ENCODE data around the gene SNX24. TPM values are rescaled to one million over a fixed set of nuclear protein-coding genes. Genes with fewer than 3 reads are reported as not detected.

Gene SNX24
- total and polyA plus RNA-seq, 4 donors = 6.3 to 10.1 (median 9.1) TPM

DNA sequence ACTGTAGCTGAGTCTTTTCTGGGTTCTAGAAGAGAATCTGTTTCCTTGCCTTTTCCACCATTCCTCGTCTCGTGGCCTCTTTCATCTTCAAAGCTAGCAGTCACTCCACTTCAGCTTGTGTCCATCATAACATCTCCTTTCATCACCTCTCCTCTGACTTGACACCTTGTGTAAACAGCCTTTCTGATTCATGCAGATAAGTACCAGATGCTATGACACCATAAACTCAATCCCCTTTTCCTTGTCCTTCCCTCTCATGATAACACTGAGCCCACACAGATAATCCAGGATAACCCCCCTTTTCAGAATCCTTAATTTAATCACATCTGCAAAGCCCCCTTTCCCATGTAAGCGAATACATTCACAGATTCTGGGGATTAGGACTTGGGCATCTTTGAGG lies 95.5 kb downstream of the SNX24 start:
- Histone ChIP-seq H3K9me3 (ENCODE audit: control insufficient read depth in 4 of 4, low read length in 3 of 4) (no peaks in the 10 kb centered on the region), H3K36me3 (ENCODE audit: control insufficient read depth in 4 of 4, insufficient read depth in 3 of 4, low read depth in 1 of 4, low read length in 3 of 4) (no peaks in the 10 kb centered on the region), H3K4me1 (ENCODE audit: control insufficient read depth in 4 of 4, insufficient read depth in 4 of 4, low read length in 3 of 4) (peaks cover 0 to 4% (median 0%) of the 10 kb centered on the region in 4 donors), H3K27me3 (ENCODE audit: control insufficient read depth in 4 of 4, insufficient read depth in 4 of 4, low read length in 3 of 4) (no peaks in the 10 kb centered on the region), H3K9ac (ENCODE audit: low read depth in 1 of 2, low read length in 2 of 2) (no peak overlapping the region), H3K4me3 (ENCODE audit: low read depth in 1 of 3, low read length in 3 of 3) (no peak overlapping the region), H3K27ac (ENCODE audit: low read depth in 1 of 2, low read length in 2 of 2) (no peak overlapping the region)
- DNase-seq (ENCODE audit: low spot score) = no peak
- TF ChIP-seq FOXA1 (IDR thresholded peaks at IDR 0.05) (no peak), HNF4A (conservative IDR thresholded peaks at IDR 0.05) (no peak), HNF4G (IDR thresholded peaks at IDR 0.05) (no peak), NR2F2 (IDR thresholded peaks at IDR 0.05) (no peak), YY1 (IDR thresholded peaks at IDR 0.05) (no peak), JUND (IDR thresholded peaks at IDR 0.05) (no peak), EGR1 (IDR thresholded peaks at IDR 0.05; ENCODE audit: low read depth in 2 of 2) (no peak), TAF1 (conservative IDR thresholded peaks at IDR 0.05) (no peak), ATF3 (IDR thresholded peaks at IDR 0.05) (no peak), RAD21 (IDR thresholded peaks at IDR 0.05) (no peak), SP1 (IDR thresholded peaks at IDR 0.05) (no peak), GABPA (IDR thresholded peaks at IDR 0.05 in 1 of 2, conservative IDR thresholded peaks at IDR 0.05 in 1 of 2) (no peak), MAX (IDR thresholded peaks at IDR 0.05) (no peak)
- TF ChIP-seq, protein P1, sequence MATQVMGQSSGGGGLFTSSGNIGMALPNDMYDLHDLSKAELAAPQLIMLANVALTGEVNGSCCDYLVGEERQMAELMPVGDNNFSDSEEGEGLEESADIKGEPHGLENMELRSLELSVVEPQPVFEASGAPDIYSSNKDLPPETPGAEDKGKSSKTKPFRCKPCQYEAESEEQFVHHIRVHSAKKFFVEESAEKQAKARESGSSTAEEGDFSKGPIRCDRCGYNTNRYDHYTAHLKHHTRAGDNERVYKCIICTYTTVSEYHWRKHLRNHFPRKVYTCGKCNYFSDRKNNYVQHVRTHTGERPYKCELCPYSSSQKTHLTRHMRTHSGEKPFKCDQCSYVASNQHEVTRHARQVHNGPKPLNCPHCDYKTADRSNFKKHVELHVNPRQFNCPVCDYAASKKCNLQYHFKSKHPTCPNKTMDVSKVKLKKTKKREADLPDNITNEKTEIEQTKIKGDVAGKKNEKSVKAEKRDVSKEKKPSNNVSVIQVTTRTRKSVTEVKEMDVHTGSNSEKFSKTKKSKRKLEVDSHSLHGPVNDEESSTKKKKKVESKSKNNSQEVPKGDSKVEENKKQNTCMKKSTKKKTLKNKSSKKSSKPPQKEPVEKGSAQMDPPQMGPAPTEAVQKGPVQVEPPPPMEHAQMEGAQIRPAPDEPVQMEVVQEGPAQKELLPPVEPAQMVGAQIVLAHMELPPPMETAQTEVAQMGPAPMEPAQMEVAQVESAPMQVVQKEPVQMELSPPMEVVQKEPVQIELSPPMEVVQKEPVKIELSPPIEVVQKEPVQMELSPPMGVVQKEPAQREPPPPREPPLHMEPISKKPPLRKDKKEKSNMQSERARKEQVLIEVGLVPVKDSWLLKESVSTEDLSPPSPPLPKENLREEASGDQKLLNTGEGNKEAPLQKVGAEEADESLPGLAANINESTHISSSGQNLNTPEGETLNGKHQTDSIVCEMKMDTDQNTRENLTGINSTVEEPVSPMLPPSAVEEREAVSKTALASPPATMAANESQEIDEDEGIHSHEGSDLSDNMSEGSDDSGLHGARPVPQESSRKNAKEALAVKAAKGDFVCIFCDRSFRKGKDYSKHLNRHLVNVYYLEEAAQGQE (IDR thresholded peaks at IDR 0.05) = no peak
- 97% methylated on average over 3 of the region's 3 CpGs for WGBS

DNA sequence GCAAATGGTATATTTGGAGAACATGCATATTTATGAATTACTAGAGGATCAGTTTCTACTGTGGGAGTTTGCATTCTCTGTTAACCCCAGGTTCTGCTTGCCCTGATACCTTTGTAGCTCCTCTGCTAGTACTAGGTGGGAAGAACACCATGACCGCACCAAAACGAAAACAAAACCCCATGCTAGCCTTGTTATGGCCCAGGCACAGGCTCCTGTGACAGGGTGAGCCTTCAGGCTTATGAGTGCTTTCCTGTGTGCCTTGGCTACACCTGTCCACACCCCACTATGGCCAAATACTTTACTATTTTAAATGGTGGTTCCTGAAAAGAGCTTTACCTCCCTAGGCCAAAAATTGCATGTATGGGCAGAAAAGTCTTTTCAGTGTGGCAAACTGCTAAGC lies 96.3 kb downstream of the SNX24 start:
- 97% methylated on average over 2 of the region's 2 CpGs for WGBS
- Histone ChIP-seq H3K27ac (ENCODE audit: low read depth in 1 of 2, low read length in 2 of 2) (no peak overlapping the region), H3K4me1 (ENCODE audit: control insufficient read depth in 4 of 4, insufficient read depth in 4 of 4, low read length in 3 of 4) (peaks cover 0 to 4% (median 0%) of the 10 kb centered on the region in 4 donors), H3K4me3 (ENCODE audit: low read depth in 1 of 3, low read length in 3 of 3) (no peak overlapping the region), H3K9ac (ENCODE audit: low read depth in 1 of 2, low read length in 2 of 2) (no peak overlapping the region), H3K27me3 (ENCODE audit: control insufficient read depth in 4 of 4, insufficient read depth in 4 of 4, low read length in 3 of 4) (no peaks in the 10 kb centered on the region), H3K9me3 (ENCODE audit: control insufficient read depth in 4 of 4, low read length in 3 of 4) (no peaks in the 10 kb centered on the region), H3K36me3 (ENCODE audit: control insufficient read depth in 4 of 4, insufficient read depth in 3 of 4, low read depth in 1 of 4, low read length in 3 of 4) (no peaks in the 10 kb centered on the region)
- no peak for DNase-seq (ENCODE audit: low spot score)
- TF ChIP-seq TAF1 (conservative IDR thresholded peaks at IDR 0.05) (no peak), GABPA (IDR thresholded peaks at IDR 0.05 in 1 of 2, conservative IDR thresholded peaks at IDR 0.05 in 1 of 2) (no peak), JUND (IDR thresholded peaks at IDR 0.05) (no peak), EGR1 (IDR thresholded peaks at IDR 0.05; ENCODE audit: low read depth in 2 of 2) (no peak), ZBTB33 (IDR thresholded peaks at IDR 0.05) (no peak), CTCF (IDR thresholded peaks at IDR 0.05; ENCODE audit: low read depth, low read length, missing input control) (no peak), MAX (IDR thresholded peaks at IDR 0.05) (no peak), RAD21 (IDR thresholded peaks at IDR 0.05) (no peak), SP1 (IDR thresholded peaks at IDR 0.05) (no peak), HNF4A (conservative IDR thresholded peaks at IDR 0.05) (no peak), FOXA2 (IDR thresholded peaks at IDR 0.05) (no peak), HNF4G (IDR thresholded peaks at IDR 0.05) (no peak), NR2F2 (IDR thresholded peaks at IDR 0.05) (no peak), RXRA (IDR thresholded peaks at IDR 0.05) (no peak)
